Head of caudate nucleus (tissue), 42 donors: ENCODE results near the gene DDX53.

Source experiments
- DNase-seq, 42 donors: peaks; one replicate each; pipeline versions ENCODE4 v3.0.0 to v3.0.0-alpha.2; 2020 to 2021; ENCODE audit warnings: mixed read lengths in 7 of 42
- intact Hi-C: fragments of 100-400 bp; cut with DNase I; formaldehyde crosslinking; loops from one replicate; pipeline ENCODE4 v1.15.0; 2022

DDX53 gene

GRCh38 chrX:23046443-23046842, 46.7 kb downstream of the DDX53 start:
- no peak for DNase-seq
- intact Hi-C loops: no loop called here

GRCh38 chrX:23048806-23049573, 49.2 kb downstream of the DDX53 start:
- intact Hi-C loops: no loop called here
- DNase-seq: no peak

DNA sequence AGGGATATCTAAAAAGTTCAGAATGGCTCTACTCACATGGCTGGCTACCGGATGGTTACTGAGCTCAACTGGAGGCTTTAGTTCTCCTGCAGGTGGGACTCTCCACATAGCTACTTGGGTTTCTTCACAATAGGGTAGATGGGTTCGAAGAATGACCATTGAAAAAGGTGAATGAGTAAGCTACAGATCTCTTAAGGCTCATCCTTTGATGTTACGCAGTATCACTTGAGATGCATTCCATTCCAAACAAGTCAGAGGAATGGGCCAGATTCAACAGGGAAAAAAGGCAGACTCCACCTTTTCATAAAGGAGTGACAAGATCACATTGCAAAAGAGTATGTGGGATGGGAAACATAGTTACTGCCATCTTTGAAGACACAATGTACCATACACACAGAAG, 52.6 kb downstream of the DDX53 start:
- intact Hi-C loops: no loop called here
- no peak for DNase-seq
